Measurements from ENCODE around the gene AKAP13.

DNA sequence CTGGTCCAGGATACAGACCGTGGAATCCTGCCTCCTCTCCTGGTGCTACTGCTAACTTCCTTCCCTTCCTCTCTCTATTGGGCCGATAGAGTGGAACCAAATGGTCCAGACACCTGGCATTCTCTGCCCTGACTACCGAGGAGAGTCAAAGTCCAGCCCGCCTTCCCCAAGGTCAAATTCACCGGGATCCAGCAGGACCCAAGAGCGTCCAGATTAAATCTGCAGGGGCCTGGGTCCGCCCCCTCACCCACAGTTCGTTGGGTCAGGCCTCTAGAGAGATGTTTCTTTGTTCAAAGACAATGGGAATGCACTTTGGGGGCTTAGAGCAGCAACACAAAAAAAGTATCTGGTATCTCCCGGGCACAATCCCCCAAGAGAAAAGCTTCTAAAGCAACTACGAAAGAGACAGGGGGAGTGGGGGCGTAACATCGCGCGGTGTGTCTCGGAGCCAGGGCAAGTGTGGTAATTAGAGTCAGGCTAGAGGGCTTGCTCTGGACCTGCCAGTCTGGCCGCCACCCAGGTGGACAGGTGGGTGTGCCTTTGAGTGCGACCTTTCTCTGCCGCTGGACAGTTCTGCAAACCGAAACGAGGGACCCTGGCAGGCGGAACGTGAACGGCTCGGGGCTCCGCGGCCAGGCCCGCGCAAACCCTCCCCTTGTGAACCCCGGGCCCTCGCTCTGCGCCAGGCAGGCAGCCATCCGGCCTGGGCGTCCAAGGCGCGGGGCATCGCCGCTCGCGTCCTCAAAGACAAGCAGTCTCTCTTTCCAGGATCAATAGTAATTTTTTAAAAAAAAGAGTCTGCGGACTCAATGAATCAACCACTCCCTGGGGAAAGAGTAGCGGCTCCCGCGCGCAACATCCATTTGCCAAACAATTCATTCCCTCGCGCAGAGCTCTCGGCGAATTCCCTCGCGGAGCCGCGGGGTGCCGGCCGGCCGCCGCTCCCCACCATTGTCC is 413.5 kb downstream of the AKAP13 start:
- TF ChIP-seq, protein P1, sequence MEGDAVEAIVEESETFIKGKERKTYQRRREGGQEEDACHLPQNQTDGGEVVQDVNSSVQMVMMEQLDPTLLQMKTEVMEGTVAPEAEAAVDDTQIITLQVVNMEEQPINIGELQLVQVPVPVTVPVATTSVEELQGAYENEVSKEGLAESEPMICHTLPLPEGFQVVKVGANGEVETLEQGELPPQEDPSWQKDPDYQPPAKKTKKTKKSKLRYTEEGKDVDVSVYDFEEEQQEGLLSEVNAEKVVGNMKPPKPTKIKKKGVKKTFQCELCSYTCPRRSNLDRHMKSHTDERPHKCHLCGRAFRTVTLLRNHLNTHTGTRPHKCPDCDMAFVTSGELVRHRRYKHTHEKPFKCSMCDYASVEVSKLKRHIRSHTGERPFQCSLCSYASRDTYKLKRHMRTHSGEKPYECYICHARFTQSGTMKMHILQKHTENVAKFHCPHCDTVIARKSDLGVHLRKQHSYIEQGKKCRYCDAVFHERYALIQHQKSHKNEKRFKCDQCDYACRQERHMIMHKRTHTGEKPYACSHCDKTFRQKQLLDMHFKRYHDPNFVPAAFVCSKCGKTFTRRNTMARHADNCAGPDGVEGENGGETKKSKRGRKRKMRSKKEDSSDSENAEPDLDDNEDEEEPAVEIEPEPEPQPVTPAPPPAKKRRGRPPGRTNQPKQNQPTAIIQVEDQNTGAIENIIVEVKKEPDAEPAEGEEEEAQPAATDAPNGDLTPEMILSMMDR (IDR thresholded peaks at IDR 0.05), result no peak
- TF ChIP-seq POLR2A (IDR thresholded peaks at IDR 0.05), result no peak
- no peak for TF ChIP-seq EP300 (IDR thresholded peaks at IDR 0.05)

All from ovary (tissue), 3 donors.